GM19238 (cell line): ENCODE data around the gene GPRC5D.

Source experiments
- DNase-seq: peaks from one replicate; pipeline ENCODE4 v3.0.0; 2011; ENCODE audit warnings: low spot score; ENCODE audit not compliant: insufficient read length

The GPRC5D gene

DNA sequence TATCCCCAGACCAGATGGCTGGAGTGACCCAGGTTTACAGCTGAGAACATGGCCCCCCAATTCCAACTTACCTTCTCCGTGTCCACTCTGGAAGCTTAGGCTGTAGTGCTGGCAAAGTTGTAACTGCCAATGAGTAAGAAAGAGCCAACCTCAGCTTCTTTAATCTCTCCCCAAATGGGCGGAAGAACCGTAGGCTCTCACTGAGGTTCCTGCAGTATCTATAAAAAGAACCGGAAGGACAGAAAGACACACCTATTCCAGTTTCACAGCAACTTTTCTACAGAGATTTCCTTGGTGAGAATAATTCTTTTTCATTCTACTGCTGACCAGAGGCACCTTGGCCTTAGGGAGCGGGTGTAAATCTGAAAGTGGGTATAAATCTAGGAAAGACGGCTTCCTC lies at the start of gene GPRC5D:
TSS of gene GPRC5D (minus strand) at position 135 of the 400 bp plus-strand sequence. CDS start 1,786 bp downstream, outside the sequence.
- no peak for DNase-seq

GRCh38 chr12:13001775-13002040 lies 49.7 kb upstream of the GPRC5D start:
- no peak for DNase-seq

- DNase-seq, result peak; percentile 30
Observed at GRCh38 chr12:13000925-13001774, 49.2 kb upstream of the GPRC5D start.

- DNase-seq, result no peak
Observed at GRCh38 chr12:13000616-13000924, 48.6 kb upstream of the GPRC5D start.

GRCh38 chr12:12999959-13000615 lies 48.1 kb upstream of the GPRC5D start, which contains the start of gene HEBP1:
Gene HEBP1 (minus strand): TSS chr12:13000265. CDS start chr12:13000114, 151 bp downstream.
- peak; percentile 86 for DNase-seq

GRCh38 chr12:12999271-12999958 lies 47.4 kb upstream of the GPRC5D start:
- no peak for DNase-seq

DNA sequence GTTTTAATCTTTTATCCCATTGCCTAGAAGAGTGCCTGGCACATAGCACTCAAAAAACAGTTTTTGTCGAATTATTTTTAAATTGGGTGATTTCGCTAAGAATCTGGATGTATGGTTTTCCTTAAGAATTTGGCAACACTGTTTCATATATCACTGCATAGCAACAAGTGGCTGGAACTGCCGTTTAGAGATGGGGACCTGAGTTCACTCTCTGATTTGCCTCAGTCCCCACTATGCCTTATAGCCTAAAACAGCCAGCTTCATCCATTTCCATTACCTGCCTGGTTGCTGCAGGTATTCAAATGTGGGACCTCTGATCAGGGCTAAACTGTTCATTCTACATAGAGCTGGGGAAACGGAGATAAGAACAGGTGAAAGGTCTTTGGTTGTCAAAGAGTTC lies 46.3 kb upstream of the GPRC5D start:
- DNase-seq, result no peak

DNA sequence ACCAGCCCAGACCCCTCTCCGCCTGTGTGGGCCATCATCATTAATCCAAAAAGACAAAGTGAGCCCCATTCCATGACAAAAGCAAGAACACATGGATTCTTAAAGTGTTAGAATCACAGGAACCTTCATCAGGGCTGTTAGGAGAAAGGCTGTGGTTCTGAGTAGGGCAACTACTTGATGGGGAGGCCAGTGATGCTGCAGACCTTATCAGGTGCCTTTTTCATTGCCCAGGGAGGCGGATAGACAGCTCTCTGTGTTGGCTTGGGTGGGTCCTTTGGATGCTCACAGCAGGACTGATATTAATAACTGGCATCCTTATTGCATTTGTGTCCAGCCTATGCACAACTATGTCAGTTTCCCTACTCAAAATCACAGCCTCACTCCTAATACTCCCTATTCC lies 45.8 kb upstream of the GPRC5D start:
- DNase-seq, result no peak

DNA sequence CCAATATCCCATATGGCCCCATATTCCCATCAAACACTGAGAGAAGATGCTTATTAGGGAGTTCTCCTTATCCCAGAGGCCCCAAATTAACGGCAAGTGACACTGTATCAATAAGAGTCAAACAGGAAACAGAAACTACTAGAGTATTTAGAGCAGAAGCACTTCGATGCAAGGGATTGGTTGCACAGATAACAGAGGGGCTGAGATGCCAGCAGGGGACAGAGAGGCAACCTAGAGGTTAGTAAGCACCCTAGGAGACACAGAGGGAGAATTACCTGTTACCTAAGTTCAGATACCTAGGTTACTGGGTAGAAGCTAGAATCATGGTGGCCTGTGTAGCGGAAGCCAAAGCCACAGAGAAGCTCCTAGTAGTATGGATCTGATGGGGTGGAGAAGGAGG lies 45.2 kb upstream of the GPRC5D start:
- DNase-seq, result no peak

- DNase-seq, result no peak
Observed at GRCh38 chr12:12996209-12996608, 44.2 kb upstream of the GPRC5D start.

DNA sequence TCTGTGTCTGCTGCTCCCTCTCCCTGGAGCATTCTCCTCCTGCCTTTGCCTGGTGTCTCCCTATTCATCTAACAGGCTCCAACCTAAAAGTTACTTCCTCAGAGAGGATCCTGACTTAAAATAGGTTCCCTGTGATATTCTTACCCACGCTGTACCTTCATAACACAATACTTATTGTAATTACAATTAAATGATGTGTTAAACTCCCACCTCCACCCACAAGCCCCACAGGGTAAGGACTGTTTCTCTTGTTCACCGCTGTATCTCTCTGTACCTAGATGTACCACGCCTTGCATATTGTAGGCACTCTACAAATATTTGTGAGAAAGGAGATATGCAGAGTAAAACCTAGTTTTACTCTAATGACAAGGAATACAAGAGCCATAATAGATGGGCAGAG lies 43.1 kb upstream of the GPRC5D start:
- DNase-seq, result no peak

DNA sequence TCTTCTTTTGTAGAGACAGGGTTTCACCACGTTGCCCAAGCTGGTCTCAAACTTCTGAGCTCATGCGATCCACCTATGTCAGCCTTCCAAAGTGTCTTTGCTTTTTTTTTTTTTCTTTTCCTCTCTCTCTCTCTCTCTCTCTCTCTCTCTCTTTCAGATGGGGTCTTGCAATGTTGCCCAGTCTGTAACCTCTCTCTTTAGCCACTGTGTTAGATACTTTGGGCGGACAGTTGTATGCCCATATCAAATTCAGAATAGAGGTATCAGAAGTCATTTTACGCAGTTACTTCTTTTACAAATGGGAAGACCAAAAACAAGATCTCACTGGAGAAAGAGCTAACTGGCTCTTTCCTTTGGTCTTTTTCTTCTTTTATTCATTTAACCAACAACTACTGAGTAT lies 41.4 kb upstream of the GPRC5D start:
- no peak for DNase-seq

GRCh38 chr12:12992418-12993130 lies 40.6 kb upstream of the GPRC5D start:
- DNase-seq, result no peak

DNA sequence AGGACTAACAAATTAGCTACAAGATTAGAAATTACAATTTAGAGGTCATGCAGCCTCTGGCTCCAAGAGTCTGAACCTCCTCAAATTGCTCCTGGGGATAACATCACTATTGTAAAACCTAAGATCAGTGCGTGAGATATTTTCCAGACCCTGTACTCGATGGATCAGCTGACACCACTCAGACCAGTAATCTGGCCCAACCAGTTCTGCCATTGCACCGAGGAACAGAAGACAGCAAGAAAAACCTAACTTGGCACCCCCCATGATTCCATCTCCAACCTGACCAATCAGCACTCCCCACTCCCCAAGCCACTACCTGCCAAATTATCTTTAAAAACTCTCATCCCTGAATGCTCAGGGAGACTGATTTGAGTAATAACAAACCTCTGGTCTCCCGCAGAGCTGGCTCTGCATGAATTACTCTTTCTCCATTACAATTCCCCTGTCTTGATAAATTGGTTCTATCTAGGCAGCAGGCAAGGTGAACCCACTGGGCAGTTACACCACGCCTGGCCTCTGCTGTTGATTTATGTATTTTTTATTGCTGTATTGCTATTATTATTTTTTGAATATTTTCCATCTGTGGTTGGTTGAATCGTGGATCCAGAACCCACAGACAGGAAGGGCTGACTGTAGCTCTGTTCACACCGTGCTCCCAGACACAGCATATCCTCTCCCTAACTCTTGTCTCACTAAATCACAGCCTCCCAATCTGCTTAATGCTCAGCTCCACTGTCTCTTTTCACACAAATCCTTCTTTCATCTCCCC lies 38.9 kb upstream of the GPRC5D start:
- DNase-seq, result no peak

DNA sequence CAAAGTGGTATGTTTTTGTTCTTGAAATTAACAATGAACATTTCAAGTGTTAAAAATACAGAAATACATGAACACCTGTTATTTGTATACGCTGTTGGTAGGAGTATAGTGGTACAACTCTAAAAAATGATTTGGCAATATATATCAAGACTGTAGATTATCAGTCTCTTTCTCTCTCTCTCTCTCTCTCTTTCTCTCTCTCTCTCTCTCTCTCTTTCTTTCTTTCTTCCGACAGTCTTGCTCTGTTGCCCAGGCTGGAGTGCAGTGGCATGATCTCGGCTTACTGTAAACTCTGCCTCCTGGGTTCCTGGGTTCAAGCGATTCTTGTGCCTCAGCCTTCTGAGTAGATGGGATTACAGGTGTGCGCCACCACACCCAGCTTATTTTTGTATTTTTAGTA lies 35.5 kb upstream of the GPRC5D start:
- DNase-seq, result no peak

DNA sequence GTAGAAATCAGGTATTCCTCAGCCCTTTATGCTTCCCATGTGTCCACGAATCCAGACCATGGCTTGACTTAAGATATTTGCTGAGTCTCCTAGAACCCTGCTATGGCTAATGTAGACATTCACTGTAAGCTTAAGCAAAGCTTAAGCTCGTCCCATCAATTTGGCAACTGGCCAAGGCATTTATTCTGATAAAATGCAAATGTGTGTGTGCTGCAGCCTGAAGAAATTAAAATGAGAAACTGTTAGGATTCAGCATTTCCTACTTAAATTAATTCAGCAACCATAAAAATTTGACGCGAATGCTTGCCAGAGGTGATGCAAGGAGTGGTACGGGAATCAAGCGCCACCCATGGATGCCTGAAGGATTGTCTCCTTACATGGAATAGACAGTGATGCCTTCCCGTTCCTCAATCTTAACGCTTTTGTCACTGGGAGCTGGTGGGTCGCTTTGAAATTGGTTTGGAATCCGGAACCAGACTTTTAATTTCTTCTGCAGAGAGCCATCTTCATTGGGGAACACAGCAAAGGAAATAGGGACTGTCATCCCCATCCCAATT lies 34.9 kb upstream of the GPRC5D start:
- DNase-seq, result no peak

DNA sequence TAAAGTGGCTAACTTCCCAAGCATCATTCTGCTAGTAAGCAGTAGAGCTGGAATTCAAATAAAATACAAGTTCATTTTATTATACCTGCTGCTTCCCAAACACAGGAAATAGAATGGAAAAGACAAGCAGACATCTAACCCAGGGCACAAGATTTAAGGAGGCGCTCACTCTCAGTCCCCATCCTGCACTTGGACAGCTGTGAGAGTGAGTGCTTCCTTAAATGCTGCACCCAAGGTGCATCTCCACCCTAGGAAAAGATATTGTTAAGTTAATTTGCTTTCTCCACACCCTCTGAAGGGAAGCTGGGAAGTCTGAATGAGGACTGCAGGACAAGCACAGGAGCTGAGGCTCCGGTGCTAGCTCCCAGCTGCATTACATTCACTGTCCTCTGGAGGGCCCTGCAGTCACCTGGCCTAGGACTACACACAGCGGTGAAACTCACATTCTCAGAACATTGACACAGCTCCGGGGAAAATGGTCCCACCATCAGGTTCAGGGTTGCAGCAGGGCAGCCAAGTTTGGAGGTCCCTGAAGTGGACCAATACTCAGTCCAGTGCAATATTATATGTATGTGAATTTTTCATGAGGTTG lies 33.9 kb upstream of the GPRC5D start:
- DNase-seq, result no peak

DNA sequence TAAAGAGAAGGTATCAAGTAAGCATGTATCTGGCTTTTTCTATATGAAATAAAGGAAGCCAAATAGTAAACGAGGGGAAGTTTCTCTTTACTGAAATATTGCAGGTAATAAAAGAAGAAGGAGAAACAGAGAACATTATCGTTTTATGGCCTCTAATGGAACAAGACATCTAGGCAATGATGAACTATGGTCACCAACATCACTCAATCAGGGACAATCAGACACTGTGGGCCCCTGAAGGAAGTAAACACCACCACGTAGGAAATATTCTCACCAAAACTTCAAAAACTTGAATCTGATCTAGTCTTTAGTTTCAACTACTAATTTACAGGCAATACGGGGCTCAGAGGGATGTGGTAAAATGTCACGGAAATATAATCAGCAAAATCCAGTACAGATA lies 32.2 kb upstream of the GPRC5D start:
- DNase-seq, result no peak

DNA sequence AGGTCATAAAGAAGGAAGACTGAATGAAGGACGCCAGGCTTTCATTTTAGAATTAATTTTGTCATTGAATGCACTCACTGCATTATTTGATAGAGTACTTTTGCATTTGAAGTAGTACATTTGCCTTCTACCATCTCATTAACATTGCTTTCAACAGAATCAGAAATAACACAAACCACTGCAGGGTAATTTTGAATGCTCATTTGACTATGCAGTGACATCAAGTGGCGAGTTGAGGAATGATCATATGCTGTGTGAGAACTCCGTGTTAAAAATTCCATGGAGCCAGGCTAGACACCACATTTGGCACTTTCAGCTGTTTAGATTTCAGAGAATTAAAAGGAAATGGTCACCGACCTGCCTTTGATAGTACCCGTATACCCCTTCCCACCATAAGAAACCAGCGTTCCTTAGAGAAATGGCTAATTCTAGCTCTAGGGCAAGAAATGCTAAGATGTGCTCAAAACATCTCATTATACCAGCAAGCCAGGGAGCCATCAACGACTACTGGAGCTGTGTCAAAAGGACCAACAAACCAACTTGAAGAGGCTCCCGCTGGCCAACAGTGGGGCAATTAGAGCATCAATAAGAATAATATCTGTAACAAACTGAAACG lies 31.6 kb upstream of the GPRC5D start:
- DNase-seq, result no peak

DNA sequence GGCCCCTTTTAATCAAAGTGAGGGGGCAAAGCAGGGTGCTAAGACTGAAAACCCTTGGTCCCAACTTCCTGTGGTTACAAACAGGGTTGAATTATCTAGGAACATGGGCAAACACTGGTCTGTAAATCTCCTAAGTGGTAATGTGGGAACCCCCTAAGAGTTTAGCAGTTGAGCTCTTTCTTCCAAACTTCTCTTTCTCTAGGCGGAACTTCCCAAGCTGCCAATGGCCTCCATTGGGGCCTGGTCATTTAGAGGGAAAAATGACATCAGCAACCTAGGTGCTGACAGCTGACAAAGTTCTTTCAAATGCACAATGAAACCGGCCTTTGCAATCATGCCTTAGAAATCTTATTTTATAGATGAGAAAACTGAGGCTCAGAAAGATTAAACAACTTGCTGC lies 30.4 kb upstream of the GPRC5D start:
- no peak for DNase-seq
